Measurements from ENCODE around the gene CACNA1S. TPM values are rescaled to one million over a fixed set of nuclear protein-coding genes. Genes with fewer than 3 reads are reported as not detected.

CACNA1S gene
- polyA plus RNA-seq, 4 donors: 0.03 to 0.40 (median 0.29) TPM

- no peak for DNase-seq (ENCODE audit: low read depth in 4 of 4, low spot score in 3 of 4)
Observed at GRCh38 chr1:201096041-201096461, 16.2 kb downstream of the CACNA1S start.

- no peak for DNase-seq (ENCODE audit: low read depth in 4 of 4, low spot score in 3 of 4)
Observed at GRCh38 chr1:201095581-201095980, 16.6 kb downstream of the CACNA1S start.

GRCh38 chr1:201094832-201095231 lies 17.4 kb downstream of the CACNA1S start:
- no peak for DNase-seq (ENCODE audit: low read depth in 4 of 4, low spot score in 3 of 4)

GRCh38 chr1:201093962-201094361 lies 18.3 kb downstream of the CACNA1S start:
- DNase-seq (ENCODE audit: low read depth in 4 of 4, low spot score in 3 of 4): no peak

GRCh38 chr1:201093561-201093960 lies 18.7 kb downstream of the CACNA1S start:
- DNase-seq (ENCODE audit: low read depth in 4 of 4, low spot score in 3 of 4): no peak

- no peak for DNase-seq (ENCODE audit: low read depth in 4 of 4, low spot score in 3 of 4)
Observed at GRCh38 chr1:201092738-201093137, 19.5 kb downstream of the CACNA1S start.

GRCh38 chr1:201091256-201091655 lies 21.0 kb downstream of the CACNA1S start:
- no peak for DNase-seq (ENCODE audit: low read depth in 4 of 4, low spot score in 3 of 4)

- DNase-seq (ENCODE audit: low read depth in 4 of 4, low spot score in 3 of 4): no peak
Observed at GRCh38 chr1:201090541-201090940, 21.7 kb downstream of the CACNA1S start.

- DNase-seq (ENCODE audit: low read depth in 4 of 4, low spot score in 3 of 4): no peak
Observed at GRCh38 chr1:201089596-201089995, 22.6 kb downstream of the CACNA1S start.

- no peak for DNase-seq (ENCODE audit: low read depth in 4 of 4, low spot score in 3 of 4)
Observed at GRCh38 chr1:201088901-201089525, 23.2 kb downstream of the CACNA1S start.

GRCh38 chr1:201088395-201088794 lies 23.8 kb downstream of the CACNA1S start:
- no peak for DNase-seq (ENCODE audit: low read depth in 4 of 4, low spot score in 3 of 4)

- no peak for DNase-seq (ENCODE audit: low read depth in 4 of 4, low spot score in 3 of 4)
Observed at GRCh38 chr1:201085902-201086735, 26.1 kb downstream of the CACNA1S start.

GRCh38 chr1:201084295-201084694 lies 27.9 kb downstream of the CACNA1S start:
- DNase-seq (ENCODE audit: low read depth in 4 of 4, low spot score in 3 of 4): no peak

GRCh38 chr1:201083741-201084140 lies 28.5 kb downstream of the CACNA1S start:
- no peak for DNase-seq (ENCODE audit: low read depth in 4 of 4, low spot score in 3 of 4)

- DNase-seq (ENCODE audit: low read depth in 4 of 4, low spot score in 3 of 4): no peak
Observed at GRCh38 chr1:201080135-201080534, 32.1 kb downstream of the CACNA1S start.

- DNase-seq (ENCODE audit: low read depth in 4 of 4, low spot score in 3 of 4): no peak
Observed at GRCh38 chr1:201077736-201078135, 34.5 kb downstream of the CACNA1S start.

- no peak for DNase-seq (ENCODE audit: low read depth in 4 of 4, low spot score in 3 of 4)
Observed at GRCh38 chr1:201077116-201077515, 35.1 kb downstream of the CACNA1S start.

GRCh38 chr1:201076092-201076491 lies 36.1 kb downstream of the CACNA1S start:
- DNase-seq (ENCODE audit: low read depth in 4 of 4, low spot score in 3 of 4): no peak

GRCh38 chr1:201074018-201074417 lies 38.2 kb downstream of the CACNA1S start:
- DNase-seq (ENCODE audit: low read depth in 4 of 4, low spot score in 3 of 4): no peak

GRCh38 chr1:201072922-201073321 lies 39.3 kb downstream of the CACNA1S start:
- DNase-seq (ENCODE audit: low read depth in 4 of 4, low spot score in 3 of 4): no peak

- DNase-seq (ENCODE audit: low read depth in 4 of 4, low spot score in 3 of 4): no peak
Observed at GRCh38 chr1:201072149-201072548, 40.1 kb downstream of the CACNA1S start.

GRCh38 chr1:201069636-201070035 lies 42.6 kb downstream of the CACNA1S start:
- DNase-seq (ENCODE audit: low read depth in 4 of 4, low spot score in 3 of 4): no peak
